ENCODE measurements around the gene RAF1.
"Not testable (repeated sequence)": the region's sequence is repeated elsewhere in the genome, so short reads cannot be mapped to it uniquely, and the experiment has no call there.

Gene RAF1

GRCh38 chr3:12644331-12644937 is 19.5 kb downstream of the RAF1 start:
- DNase-seq (ENCODE audit: low read depth), result no peak
- in situ Hi-C loops (cut with HindIII; ENCODE audit: low sequenced_read_pairs), result no loop called here
- no peak overlapping the region for H3K4me3 ChIP-seq (ENCODE audit: low read depth, low read length)
- TF ChIP-seq CTCF (IDR thresholded peaks at IDR 0.05; ENCODE audit: low read depth, low read length, missing control alignments), result no peak

GRCh38 chr3:12643724-12644123 is 20.2 kb downstream of the RAF1 start:
- no peak for DNase-seq (ENCODE audit: low read depth)
- no peak overlapping the region for H3K4me3 ChIP-seq (ENCODE audit: low read depth, low read length)
- in situ Hi-C loops (cut with HindIII; ENCODE audit: low sequenced_read_pairs), result no loop called here
- no peak for TF ChIP-seq CTCF (IDR thresholded peaks at IDR 0.05; ENCODE audit: low read depth, low read length, missing control alignments)

GRCh38 chr3:12643010-12643380 is 20.9 kb downstream of the RAF1 start:
- no peak for DNase-seq (ENCODE audit: low read depth)
- in situ Hi-C loops (cut with HindIII; ENCODE audit: low sequenced_read_pairs), result no loop called here
- H3K4me3 ChIP-seq (ENCODE audit: low read depth, low read length), result no peak overlapping the region
- TF ChIP-seq CTCF (IDR thresholded peaks at IDR 0.05; ENCODE audit: low read depth, low read length, missing control alignments), result no peak

GRCh38 chr3:12640853-12641252 is 23.1 kb downstream of the RAF1 start:
- in situ Hi-C loops (cut with HindIII; ENCODE audit: low sequenced_read_pairs); DNase-seq (ENCODE audit: low read depth); H3K4me3 ChIP-seq (ENCODE audit: low read depth, low read length): not testable (repeated sequence)

GRCh38 chr3:12638105-12638504 is 25.8 kb downstream of the RAF1 start:
- H3K4me3 ChIP-seq (ENCODE audit: low read depth, low read length), result no peak overlapping the region
- TF ChIP-seq CTCF (IDR thresholded peaks at IDR 0.05; ENCODE audit: low read depth, low read length, missing control alignments), result no peak
- DNase-seq (ENCODE audit: low read depth), result no peak
- in situ Hi-C loops (cut with HindIII; ENCODE audit: low sequenced_read_pairs), result no loop called here

- in situ Hi-C loops (cut with HindIII; ENCODE audit: low sequenced_read_pairs), result no loop called here
- no peak for DNase-seq (ENCODE audit: low read depth)
- no peak overlapping the region for H3K4me3 ChIP-seq (ENCODE audit: low read depth, low read length)
- TF ChIP-seq CTCF (IDR thresholded peaks at IDR 0.05; ENCODE audit: low read depth, low read length, missing control alignments), result no peak
Measured at GRCh38 chr3:12633108-12633507, 30.8 kb downstream of the RAF1 start.

- no peak overlapping the region for H3K4me3 ChIP-seq (ENCODE audit: low read depth, low read length)
- TF ChIP-seq CTCF (IDR thresholded peaks at IDR 0.05; ENCODE audit: low read depth, low read length, missing control alignments), result no peak
- no peak for DNase-seq (ENCODE audit: low read depth)
- in situ Hi-C loops (cut with HindIII; ENCODE audit: low sequenced_read_pairs), result no loop called here
Measured at GRCh38 chr3:12632523-12632922, 31.4 kb downstream of the RAF1 start.

- H3K4me3 ChIP-seq (ENCODE audit: low read depth, low read length); in situ Hi-C loops (cut with HindIII; ENCODE audit: low sequenced_read_pairs); DNase-seq (ENCODE audit: low read depth): not testable (repeated sequence)
Measured at GRCh38 chr3:12630843-12631242, 33.1 kb downstream of the RAF1 start.
